ENCODE data around the gene ZNF740. TPM values are rescaled to one million over a fixed set of nuclear protein-coding genes. Genes with fewer than 3 reads are reported as not detected.

The ZNF740 gene
- total and polyA plus RNA-seq, 10 of the 15 experiments (the other 5 are each of a cell fraction or from before 2014, with no cell fraction given): 1.4 to 33.6 (median 11.3) TPM

GRCh38 chr12:53219292-53219955, 38.9 kb downstream of the ZNF740 start (continued):
- TF ChIP-seq RCOR1 (conservative IDR thresholded peaks at IDR 0.05; ENCODE audit: low read depth, low read length): no peak
- no peak for TF ChIP-seq POU2F2 (IDR thresholded peaks at IDR 0.05; ENCODE audit: borderline replicate concordance, low read depth, low read length)
- TF ChIP-seq POLR2AphosphoS2 (IDR thresholded peaks at IDR 0.05; ENCODE audit: low read depth, low read length): no peak
- no peak for TF ChIP-seq ELK1 (IDR thresholded peaks at IDR 0.05; ENCODE audit: low read depth, low read length)
- no peak for TF ChIP-seq CEBPZ (IDR thresholded peaks at IDR 0.05; ENCODE audit: low read depth, low read length)
- TF ChIP-seq CREB1 (IDR thresholded peaks at IDR 0.05; ENCODE audit: low read depth): peak; percentile 42; the same call in 1 of the 2 replicates
- TF ChIP-seq HDGF (IDR thresholded peaks at IDR 0.05): peak; percentile 57; the same call in 1 of the 2 replicates
- no peak for TF ChIP-seq SREBF2 (IDR thresholded peaks at IDR 0.05; ENCODE audit: low read length)
- no peak for TF ChIP-seq MEF2A (IDR thresholded peaks at IDR 0.05; ENCODE audit: insufficient read depth, low read depth, low read length)
- TF ChIP-seq NFYA (IDR thresholded peaks at IDR 0.05; ENCODE audit: borderline replicate concordance, low read depth, low read length): no peak
- no peak for TF ChIP-seq CHD2 (IDR thresholded peaks at IDR 0.05; ENCODE audit: borderline replicate concordance, low read depth, low read length)
- no peak for TF ChIP-seq ATF7 (IDR thresholded peaks at IDR 0.05; ENCODE audit: low read depth)
- TF ChIP-seq ESRRA (IDR thresholded peaks at IDR 0.05; ENCODE audit: low read length): no peak
- TF ChIP-seq SMC3 (IDR thresholded peaks at IDR 0.05; ENCODE audit: borderline replicate concordance, low read length): no peak
- TF ChIP-seq BHLHE40 (IDR thresholded peaks at IDR 0.05; ENCODE audit: borderline replicate concordance in 1 of 2, low read depth in 2 of 2, low read length in 1 of 2): peak; percentile 8 to 68; a peak in 2 of 4 replicates
- TF ChIP-seq ZSCAN29 (IDR thresholded peaks at IDR 0.05): no peak
- peak; percentile 92 for TF ChIP-seq EED (IDR thresholded peaks at IDR 0.05; ENCODE audit: low read depth)
- peak; percentile 19 for TF ChIP-seq SP1 (IDR thresholded peaks at IDR 0.05; ENCODE audit: low read depth, low read length)
- TF ChIP-seq STAT3 (IDR thresholded peaks at IDR 0.05; ENCODE audit: low read depth, low read length): no peak
- TF ChIP-seq PML (IDR thresholded peaks at IDR 0.05; ENCODE audit: low read length): no peak
- no peak for TF ChIP-seq ZNF274 (IDR thresholded peaks at IDR 0.05; ENCODE audit: insufficient read depth, insufficient read length)
- TF ChIP-seq TCF3 (IDR thresholded peaks at IDR 0.05; ENCODE audit: borderline replicate concordance, insufficient read depth, low read depth, low read length): no peak
- TF ChIP-seq ZNF592 (IDR thresholded peaks at IDR 0.05): no peak
- peak; percentile 83; the same call in 1 of the 2 replicates for TF ChIP-seq NFIC (IDR thresholded peaks at IDR 0.05; ENCODE audit: low read depth, low read length)

Data from GM12878 (cell line).